AG04449 (cell line): ENCODE data around the gene TMED4.

Source experiments
- CTCF ChIA-PET: fragments of 350-600 bp; formaldehyde crosslinking; extraction: SDS; loops from one replicate; lab custom pipeline; 2021; ENCODE audit warnings: antibody characterized with exemption; lab: Yijun Ruan, JAX
- POLR2A ChIA-PET: fragments of 400-600, 350-600 bp; formaldehyde crosslinking; extraction: SDS; loops from one replicate; lab custom pipeline; 2020; ENCODE audit warnings: antibody characterized with exemption, inconsistent platforms; lab: Yijun Ruan, JAX
- DNase-seq: peaks from one replicate; pipeline ENCODE4 v3.0.0-alpha.2; 2010; ENCODE audit warnings: low read depth, low spot score
- H3K4me3 ChIP-seq: 2 replicates; pipeline ENCODE4 v1.5.1; 2011; ENCODE audit warnings: low read depth, mild to moderate bottlenecking, control low read depth, low read length
- TF ChIP-seq, protein P1 (sequence below): IDR thresholded peaks from one replicate; pipeline ENCODE4 v1.5.1; 2011; ENCODE audit warnings: mild to moderate bottlenecking, moderate library complexity, low read length, control low read depth, inconsistent platforms; ENCODE audit not compliant: insufficient read depth; ENCODE audit errors: missing control alignments

The TMED4 gene

DNA sequence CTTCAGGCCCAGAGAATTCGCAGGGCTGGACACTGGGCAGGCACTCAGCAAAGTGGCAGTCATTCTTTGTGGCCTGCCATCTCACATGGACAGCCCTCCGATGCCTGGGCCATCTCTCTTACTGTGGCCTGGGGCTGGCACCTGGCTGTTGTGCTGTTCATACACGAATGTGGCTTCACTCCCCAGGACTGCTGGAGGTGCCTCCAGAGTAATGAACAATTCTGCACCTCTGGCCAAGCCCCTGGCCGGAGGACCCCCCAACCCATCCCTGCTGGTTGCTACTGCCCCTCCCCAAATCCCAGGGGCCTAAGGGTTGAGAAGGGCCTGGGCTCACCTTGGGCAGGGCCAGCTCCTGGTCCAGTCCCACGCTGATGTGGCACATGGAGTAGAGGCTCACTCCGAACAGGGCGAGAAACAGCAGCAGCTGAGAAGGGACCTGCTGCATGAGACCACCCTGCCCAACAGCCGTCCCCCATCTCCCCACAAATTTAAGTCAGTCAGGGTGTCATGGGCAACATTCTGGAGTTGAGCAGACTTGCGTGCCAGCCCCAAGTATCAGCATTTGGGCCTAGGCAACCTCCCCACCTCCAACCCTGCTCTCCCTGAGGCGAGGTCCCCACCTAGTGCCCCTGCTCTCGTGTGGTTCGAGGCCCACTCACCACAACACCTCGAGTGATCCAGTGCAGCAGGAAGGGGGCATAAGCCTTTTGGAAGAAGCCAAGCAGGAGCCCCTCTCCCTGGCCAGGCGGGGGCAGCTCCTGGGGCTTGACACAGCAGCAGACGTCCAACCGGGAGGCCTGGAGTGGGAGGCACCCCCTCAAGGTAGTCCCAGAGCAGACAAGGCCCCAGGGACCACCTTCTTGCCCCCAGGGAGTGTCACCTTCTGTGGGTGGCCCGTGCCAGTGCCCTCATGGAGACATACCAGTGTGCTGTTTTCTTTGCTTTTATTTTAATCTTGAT lies 50.3 kb downstream of the TMED4 start:
- TF ChIP-seq, protein P1, sequence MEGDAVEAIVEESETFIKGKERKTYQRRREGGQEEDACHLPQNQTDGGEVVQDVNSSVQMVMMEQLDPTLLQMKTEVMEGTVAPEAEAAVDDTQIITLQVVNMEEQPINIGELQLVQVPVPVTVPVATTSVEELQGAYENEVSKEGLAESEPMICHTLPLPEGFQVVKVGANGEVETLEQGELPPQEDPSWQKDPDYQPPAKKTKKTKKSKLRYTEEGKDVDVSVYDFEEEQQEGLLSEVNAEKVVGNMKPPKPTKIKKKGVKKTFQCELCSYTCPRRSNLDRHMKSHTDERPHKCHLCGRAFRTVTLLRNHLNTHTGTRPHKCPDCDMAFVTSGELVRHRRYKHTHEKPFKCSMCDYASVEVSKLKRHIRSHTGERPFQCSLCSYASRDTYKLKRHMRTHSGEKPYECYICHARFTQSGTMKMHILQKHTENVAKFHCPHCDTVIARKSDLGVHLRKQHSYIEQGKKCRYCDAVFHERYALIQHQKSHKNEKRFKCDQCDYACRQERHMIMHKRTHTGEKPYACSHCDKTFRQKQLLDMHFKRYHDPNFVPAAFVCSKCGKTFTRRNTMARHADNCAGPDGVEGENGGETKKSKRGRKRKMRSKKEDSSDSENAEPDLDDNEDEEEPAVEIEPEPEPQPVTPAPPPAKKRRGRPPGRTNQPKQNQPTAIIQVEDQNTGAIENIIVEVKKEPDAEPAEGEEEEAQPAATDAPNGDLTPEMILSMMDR, result no peak
- H3K4me3 ChIP-seq, result no peak overlapping the region
- no peak for DNase-seq
- CTCF ChIA-PET, result no interaction called here
- POLR2A ChIA-PET, result interaction anchor here (0.5 kb wide), 1 partner anchor 159 kb away, joined by 4 read pairs; no protein-coding TSS in a partner anchor

DNA sequence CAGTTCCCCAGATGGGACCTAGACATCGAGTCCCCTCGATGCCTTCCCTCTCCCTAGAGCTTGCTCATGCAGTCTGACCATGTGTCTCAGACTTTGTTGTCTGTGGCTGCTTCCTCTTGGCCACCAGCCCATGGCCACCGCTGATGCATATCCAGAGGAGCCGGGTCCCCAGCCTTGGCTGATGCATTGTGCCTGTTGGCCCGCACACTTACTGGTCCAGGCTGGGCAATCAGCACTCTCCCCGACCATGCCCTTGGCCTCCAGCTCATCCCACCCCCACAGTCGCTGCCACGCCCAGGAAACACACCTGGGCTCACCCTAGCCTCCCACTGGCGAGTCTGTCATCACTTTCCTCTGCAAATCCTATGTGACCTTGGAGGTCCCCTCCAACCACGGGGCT lies 51.0 kb downstream of the TMED4 start:
- no peak overlapping the region for H3K4me3 ChIP-seq
- no peak for DNase-seq
- ChIA-PET POLR2A (no interaction called here), CTCF (no interaction called here)
- TF ChIP-seq, protein P1, result no peak
